ENCODE measurements around the gene ZNF608. TPM values are rescaled to one million over a fixed set of nuclear protein-coding genes. Genes with fewer than 3 reads are reported as not detected.

Gene ZNF608
- 37.1 TPM for total RNA-seq

DNA sequence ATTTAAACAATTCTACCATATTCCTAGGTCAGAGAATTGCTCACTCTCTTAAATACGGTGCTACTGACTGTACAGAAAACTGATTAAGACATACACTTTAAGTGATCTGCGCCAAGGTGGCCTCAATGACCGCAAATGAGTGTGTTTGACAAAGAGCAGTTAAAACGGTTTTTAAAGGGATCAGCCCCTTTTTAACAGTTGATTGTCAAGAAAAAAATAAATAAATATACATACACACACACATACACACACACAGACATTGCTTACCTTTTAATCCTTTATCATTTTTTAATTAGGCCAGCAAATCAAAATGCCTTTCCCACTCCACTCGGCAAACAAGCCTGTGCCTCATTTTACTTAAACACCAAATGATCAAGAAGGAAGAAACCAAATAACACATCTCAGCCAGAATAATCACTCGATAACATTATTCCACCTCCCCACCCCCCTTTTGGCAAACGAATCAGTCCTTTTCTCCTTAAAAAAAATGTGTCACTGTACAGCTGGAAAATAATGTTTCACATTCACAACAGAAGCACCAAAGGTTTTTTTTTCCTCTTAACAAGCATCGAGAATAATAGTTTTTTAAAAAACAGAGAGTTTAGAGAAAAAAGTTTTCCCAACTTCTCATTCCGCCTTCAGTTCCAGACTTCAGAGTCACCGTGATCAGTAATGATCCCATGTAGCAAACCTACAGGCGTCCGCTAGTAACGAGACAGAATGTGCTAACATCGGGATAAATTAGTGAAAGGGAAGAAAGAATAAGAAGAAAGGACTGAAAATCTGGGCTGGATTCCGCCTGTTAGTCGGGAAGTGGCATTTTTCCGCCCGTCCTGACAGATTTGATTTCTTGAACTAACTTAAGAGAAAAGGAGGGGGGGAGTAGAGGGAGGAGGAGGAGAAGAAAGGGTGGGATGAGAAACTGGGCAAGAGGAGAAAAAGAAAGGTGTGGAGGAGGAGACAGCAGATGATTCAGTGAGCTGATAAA lies at the start of gene ZNF608:
TSS of gene ZNF608 (minus strand) at position 712 of the 988 bp plus-strand sequence. CDS start 1,650 bp downstream, outside the sequence.
- no peak for DNase-seq (ENCODE audit: low spot score)

DNA sequence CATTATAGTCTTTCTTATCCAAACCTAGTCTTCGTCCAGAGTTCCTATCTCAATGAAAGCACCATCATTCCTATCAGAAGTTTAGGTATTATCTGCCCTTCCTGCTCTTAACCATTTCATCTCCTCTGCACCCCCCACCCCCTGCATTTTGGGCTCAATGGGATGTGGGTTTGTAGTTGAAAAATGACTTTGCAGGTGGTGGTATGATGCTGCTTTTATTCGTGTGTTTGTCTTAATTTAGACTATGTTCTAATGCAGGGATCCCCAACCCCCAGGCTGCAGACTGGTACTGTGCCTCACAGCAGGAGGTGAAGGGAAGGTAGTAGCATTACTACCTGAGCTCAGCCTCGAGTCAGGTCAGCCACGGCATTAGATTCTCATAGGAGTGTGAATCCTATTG lies 49.4 kb upstream of the ZNF608 start:
- DNase-seq (ENCODE audit: low spot score), result no peak

GRCh38 chr5:124790895-124791732 lies 44.7 kb upstream of the ZNF608 start:
- DNase-seq (ENCODE audit: low spot score), result no peak

DNA sequence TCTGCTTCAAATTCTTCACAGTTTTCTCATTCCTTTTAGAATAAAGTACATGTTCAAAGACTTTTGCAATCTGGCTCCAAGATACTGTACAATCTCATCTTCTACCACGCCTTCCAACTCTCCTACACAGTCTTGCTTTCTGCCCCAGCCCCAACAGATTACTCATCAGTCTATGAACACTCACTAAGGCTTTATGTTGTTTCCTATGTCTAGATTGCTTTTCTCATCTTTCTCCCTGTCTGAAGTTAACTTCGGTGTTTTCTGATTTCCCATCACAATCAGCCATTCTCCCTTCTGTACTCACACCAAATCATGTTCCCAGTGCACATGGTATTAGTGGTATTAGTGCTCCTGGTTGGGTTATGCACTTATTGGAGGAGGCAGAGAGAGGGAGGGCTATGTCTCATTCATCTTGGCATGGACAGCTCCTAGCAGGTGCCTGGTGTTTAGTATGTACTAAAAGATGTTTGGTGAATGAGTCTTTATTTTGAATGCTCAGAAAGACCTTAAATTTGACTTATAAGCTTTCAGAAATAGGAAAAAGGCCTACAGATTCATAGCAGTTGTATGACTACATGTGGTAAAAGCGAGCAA lies 44.0 kb upstream of the ZNF608 start:
- no peak for DNase-seq (ENCODE audit: low spot score)

GRCh38 chr5:124789104-124789605 lies 42.7 kb upstream of the ZNF608 start:
- no peak for DNase-seq (ENCODE audit: low spot score)

- no peak for DNase-seq (ENCODE audit: low spot score)
These were observed 37.4 kb upstream of the ZNF608 start for GRCh38 chr5:124783794-124784193.

- DNase-seq (ENCODE audit: low spot score), result no peak
These were observed 36.8 kb upstream of the ZNF608 start for GRCh38 chr5:124783285-124783684.

GRCh38 chr5:124782262-124782661 lies 35.8 kb upstream of the ZNF608 start:
- DNase-seq (ENCODE audit: low spot score), result no peak

DNA sequence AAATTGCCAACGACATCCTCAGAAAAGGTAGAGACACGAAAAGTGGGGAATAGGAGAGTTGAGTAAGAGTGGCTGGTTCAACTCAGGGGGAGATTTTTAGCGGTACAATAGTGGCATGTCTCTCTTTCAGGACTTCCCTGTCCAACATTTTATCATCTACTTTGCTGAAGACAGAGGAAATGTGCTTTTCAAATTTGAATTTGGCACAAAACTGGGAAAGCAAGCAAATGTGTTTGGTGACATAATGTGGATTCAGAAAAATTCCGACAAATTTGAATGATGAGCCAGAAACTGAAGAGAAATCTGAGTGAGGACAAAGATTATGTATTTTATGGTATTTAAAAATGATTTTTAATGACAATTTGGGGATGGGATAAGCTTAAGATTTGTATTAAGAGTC lies 33.6 kb upstream of the ZNF608 start:
- no peak for DNase-seq (ENCODE audit: low spot score)

GRCh38 chr5:124773315-124774311 lies 27.2 kb upstream of the ZNF608 start:
- no peak for DNase-seq (ENCODE audit: low spot score)

GRCh38 chr5:124772457-124773200 lies 26.2 kb upstream of the ZNF608 start:
- no peak for DNase-seq (ENCODE audit: low spot score)

DNA sequence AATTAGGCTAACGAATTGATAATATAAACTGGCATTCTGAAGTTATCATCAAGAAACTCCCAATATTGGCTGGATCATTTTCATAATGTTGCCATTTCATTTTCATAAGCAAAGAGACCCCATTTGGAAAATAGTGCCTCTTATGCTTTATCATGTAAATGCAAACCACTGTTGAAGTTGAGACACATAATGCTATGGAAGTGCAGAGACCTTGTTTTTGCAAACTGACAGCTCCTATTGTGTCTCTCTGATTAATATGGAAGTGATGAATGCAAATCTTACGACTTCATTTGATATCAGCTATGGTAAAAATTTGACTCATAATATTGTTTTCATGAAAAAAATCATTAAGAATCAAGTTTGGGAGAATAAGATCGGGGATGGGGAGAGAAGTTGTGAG lies 25.3 kb upstream of the ZNF608 start:
- DNase-seq (ENCODE audit: low spot score), result no peak

DNA sequence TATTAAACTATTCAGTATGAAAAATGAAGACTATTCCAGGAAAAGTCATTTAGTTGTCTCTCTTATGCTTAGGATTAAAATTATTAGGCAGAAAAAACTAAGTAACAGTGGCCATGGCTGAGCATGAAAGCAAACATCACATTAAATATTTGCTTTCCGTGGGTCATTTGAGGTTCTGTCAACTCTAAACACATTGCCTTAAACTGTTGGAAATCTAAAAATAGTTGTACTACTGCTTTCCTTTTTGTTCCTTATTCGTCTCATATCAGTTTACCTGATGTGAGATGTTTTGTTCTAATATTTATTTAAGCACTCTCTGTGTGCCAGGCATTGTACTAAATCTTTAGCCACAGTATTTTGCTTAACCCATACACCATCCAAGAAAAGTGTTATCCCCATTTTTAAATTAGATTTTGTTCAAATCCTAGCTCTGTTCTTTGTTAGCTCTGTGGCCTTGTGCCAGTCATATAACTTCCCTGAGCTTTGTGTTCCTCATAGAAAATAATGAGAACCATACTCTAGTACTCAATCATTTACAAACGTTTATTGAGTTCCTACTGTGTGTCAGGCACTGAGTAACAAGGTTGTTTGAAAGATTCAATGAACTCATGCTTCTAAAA lies 18.7 kb upstream of the ZNF608 start:
- no peak for DNase-seq (ENCODE audit: low spot score)

GRCh38 chr5:124764585-124764984 lies 18.1 kb upstream of the ZNF608 start:
- no peak for DNase-seq (ENCODE audit: low spot score)

- no peak for DNase-seq (ENCODE audit: low spot score)
These were observed 14.6 kb upstream of the ZNF608 start for GRCh38 chr5:124761010-124761409.

DNA sequence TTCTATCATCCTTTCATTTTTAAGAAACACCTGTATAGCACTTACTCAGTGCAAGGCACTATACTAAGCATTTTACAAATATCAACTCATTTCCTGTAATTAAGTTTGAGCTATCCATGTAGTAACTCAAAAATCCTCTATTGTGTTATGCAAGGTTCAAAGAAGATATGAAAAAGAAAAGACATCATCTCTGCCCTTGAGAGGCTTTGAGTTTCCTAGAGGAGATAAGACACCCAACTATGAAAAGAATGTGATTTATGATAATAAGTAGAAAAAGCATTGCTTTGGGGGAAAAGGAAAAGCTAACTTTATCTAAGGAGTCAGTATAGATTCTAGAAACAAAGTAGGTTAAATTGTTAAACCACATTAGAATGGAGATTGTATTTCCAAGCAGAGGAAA lies 14.2 kb upstream of the ZNF608 start:
- no peak for DNase-seq (ENCODE audit: low spot score)

DNA sequence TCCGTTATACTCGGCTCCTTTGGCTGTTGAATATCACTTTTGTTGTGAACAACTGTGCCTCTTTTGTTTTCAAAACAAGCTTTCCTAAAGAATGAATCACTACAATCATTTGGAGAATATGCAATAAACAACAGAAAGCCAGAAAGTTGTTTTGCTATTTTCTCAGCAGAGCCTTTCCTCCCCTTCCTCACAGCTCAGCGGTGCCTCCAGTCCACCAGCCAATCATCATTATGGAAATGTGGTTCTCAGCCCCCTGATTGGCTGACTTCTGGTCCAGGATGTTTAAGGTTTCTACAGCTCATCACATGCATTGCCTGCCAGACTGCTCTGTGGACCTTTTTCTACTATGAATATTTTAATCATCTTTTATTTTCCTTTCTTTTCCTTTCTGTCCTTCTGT lies 9.1 kb upstream of the ZNF608 start:
- DNase-seq (ENCODE audit: low spot score), result no peak

GRCh38 chr5:124755041-124755440 lies 8.6 kb upstream of the ZNF608 start:
- DNase-seq (ENCODE audit: low spot score), result no peak

DNA sequence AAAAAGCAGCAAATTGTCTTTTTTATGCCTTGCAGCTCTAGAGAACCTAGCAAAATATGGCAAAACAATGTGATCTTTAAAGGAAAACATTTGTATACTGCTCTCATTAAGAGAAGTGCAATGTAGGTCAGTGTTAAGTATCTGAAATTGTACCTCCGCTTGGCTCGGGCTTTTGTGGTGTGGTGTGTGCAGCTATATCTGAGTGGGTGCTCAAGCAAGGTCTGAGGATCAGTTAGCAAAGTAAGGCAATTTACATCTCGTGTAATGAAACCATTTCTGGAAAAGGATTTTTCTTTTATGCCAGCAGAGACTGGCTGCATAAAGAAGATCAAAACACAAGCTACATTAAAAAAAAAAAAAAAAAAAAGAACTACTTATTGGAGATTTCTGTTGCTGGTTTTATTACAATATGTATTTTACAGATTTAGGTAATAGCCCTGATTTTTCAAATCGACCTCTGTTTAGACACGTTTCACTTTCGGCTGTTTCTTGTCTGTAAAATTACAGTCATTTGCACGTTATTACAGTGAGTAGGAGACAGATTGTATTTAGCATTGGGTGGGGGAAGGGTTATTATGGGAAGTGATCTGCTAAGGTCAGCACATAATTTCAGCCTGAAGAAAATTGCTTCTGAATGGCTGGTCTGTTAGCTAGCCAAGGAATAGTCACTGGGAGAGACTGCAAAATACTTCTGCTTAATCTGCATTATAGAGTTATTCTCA lies 7.9 kb upstream of the ZNF608 start:
- DNase-seq (ENCODE audit: low spot score), result no peak
